GM19099 (cell line): ENCODE results near the gene EMB.

Experiments used
- POLR2A ChIP-seq: IDR thresholded peaks from 3 replicates; pipeline ENCODE4 v1.6.1; 2011; ENCODE audit warnings: low read depth; ENCODE audit not compliant: insufficient read length; ENCODE audit errors: extremely low read depth

Gene EMB, protein sequence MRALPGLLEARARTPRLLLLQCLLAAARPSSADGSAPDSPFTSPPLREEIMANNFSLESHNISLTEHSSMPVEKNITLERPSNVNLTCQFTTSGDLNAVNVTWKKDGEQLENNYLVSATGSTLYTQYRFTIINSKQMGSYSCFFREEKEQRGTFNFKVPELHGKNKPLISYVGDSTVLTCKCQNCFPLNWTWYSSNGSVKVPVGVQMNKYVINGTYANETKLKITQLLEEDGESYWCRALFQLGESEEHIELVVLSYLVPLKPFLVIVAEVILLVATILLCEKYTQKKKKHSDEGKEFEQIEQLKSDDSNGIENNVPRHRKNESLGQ

DNA sequence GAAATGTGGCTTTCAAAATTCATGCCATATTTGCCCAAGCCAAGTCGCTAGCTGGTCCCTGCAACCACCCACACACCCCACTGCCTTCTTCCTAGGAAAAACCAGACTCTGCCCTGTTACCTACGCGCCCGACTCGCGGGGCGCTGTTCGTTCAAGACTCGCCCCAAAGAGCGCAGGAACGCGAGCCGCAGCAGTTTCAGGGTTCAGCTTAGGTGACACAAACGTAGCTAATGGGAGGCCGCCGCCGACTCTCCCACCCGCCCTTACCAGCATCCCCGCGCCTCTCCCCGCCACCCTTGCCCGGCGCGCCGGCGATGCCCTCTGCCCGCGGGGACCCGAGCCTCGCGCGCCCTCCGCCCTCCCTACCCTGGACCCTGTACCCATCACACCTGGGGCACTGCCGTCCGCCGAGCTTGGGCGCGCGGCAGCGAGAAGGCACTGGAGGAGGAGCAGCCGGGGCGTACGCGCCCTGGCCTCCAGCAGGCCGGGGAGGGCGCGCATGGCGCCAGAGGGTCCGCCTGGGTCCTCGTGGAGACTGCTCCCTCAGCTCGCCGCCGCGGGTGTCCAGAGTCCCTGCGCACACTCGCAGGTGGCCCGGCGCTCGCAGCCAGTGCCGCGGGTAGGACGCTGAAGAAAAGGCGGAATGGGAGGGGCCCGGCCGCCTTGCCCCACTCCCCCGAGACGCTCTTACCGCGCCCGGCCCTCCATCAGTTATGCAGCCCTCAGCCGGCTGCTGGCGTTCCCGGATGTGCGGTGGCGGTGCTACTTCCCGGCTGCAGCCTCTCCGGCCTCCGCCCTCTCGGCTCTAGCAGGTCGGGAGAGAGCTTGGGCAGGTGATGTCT lies at the start of gene EMB:
TSS of gene EMB (minus strand) at position 638 of the 842 bp plus-strand sequence. CDS start at position 501, 137 bp downstream.
- peak; percentile 78 for TF ChIP-seq POLR2A

DNA sequence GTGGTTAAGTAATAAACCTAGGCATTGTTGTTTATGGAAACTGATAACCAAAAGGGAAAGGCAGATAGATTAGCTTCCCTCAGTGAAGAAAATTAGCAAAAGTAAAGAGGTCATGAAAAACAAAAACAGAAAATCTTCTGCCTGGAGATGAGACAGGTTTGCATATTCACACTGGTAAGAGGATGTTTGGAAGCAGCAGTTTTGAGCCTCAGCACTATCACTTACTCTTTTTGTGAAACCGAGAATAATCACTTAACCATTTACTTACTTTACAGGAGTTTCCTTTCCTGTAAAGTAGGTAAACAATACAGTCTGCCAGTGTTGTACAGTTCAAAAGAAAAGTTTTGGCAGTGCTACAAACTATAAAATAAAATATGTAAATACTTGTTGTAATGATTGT lies 35.5 kb upstream of the EMB start:
- TF ChIP-seq POLR2A, result no peak

DNA sequence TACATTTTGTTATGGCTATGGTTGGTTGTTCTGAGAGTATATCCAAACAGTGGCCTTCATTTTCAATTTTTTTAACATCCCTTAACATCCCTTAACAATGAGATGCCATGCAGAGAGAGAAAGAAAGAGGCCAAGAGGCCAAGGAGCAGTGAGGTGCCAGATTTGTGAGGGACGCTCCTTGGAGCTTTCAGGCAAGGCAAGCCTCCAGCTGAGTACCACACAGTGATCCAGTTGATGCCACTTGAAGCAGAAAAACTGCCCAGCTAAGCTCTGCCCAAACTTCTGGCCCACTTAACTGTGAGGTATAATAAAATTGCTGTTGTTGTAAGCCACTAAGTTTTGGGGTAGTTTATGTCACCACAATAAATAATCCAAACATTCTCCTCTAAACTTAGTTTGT lies 22.6 kb upstream of the EMB start:
- TF ChIP-seq POLR2A, result no peak

DNA sequence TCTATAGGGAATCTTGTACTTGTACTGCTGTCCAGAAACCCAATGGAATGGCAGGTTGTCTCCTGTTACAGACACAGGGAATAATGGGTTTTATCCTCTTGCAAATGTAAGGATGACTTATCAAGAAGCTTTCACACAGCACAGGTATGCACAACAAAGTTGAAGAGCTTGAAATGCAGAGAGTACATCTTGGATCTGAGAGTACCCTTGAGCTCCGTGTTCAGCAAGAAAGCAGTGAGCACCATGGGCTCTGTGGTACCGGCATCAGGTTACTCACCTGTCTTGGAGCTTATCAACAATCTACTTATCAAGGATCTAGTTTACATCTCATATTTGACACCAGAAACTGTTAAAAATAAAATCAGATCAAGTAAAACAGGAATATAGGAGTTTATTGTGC lies 22.0 kb upstream of the EMB start:
- TF ChIP-seq POLR2A, result no peak

GRCh38 chr5:50447941-50448340 lies 6.9 kb upstream of the EMB start:
- no peak for TF ChIP-seq POLR2A

DNA sequence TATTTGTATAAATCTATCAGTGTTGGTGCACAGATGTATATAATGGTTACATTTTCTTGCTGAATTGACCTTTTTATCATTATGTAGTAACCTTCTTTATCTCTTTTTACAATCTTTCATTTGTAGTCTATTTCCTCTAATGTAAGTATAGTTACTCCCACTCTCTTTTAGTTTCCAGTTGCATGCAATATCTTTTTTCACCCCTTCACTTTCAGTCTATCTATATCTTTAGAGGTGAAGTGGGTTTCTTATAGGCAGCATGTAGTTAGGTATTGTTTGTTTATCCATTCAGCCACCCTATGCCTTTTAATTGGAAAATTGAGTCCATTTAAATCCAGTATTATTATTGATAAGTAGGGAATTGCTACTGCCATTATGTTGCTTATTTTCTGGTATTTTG lies 6.1 kb upstream of the EMB start:
- TF ChIP-seq POLR2A, result no peak

DNA sequence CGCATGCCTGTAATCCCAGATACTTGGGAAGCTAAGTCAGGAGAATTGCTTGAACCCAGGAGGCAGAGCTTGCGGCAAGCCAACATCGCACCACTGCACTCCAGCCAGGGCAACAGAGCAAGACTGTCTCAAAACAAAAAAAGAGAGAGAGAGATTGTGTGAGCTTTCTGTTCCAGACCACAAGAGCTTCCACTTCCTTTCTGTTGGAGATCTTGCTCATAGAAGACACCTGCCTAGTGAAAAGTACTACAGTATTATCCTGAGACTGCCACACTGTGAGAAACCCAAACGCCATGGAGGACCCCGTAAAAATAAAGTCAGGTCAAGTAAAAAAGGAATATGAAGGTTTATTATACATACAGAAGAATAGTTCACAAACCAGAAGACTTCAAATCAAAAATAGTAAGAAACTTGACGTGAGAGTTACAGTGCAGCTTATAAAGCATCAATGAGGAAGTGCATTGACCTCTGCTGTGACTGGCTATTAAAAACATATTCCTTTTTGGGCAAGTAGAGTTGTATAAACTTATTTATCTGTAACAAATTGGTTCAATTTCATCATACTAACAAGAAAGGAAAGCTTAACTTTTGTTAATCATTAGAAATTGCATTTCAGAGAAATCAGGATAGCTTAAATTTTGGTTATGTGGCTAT lies 4.3 kb upstream of the EMB start:
- no peak for TF ChIP-seq POLR2A

DNA sequence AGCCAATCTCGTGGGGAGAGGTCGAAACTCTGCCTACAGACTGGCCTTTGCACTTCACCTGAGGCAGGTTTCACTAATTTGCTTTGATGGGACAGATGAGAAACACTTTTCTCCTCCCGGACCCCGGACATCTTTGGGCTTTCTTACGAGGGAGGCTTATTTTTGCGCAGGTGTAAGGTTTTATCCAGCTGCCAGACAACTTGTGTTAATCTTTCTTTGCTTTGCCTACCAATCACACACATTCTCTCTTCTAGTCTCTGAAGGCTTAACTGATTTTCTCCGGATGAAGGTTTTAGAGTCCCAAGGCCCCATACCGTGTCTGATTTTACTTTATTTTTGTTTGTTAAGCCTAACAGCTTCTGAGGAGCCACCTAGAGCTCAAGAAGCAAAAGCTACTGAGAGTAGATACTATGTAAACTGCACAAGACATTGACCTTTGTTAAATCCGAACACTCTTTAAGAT lies 436 bp upstream of the EMB start:
- no peak for TF ChIP-seq POLR2A

- TF ChIP-seq POLR2A, result no peak
These were observed 1.9 kb downstream of the EMB start for GRCh38 chr5:50439221-50439620.

- TF ChIP-seq POLR2A, result no peak
These were observed 5.9 kb downstream of the EMB start for GRCh38 chr5:50435168-50435567.

DNA sequence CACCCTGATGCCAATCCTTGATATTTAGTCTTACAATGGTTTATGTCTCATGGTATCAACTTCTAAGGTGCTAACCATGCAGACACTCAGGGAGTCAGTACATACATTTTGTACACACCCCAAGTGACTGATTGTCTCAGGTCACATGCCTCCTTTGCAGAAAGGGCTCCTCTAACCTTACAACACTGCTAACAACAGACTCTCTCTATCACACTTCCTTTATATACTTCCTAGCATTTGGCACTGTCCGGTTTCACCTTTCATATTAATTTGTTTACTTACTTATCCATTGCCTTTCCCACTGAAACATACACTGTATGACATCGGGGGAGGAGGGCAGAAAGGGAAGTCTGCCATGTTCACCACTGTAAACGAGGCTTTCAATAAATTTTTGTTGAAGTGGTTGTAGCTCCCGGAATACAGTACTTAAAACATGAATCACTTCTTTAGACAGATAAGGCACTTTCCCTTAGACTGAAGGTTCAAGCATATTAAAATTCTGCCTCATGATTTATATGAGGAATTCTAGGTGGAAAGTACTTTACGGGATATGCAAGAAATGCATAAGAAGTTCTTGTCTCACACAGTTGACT lies 20.6 kb downstream of the EMB start:
- no peak for TF ChIP-seq POLR2A

GRCh38 chr5:50415912-50416311 lies 25.2 kb downstream of the EMB start:
- TF ChIP-seq POLR2A, result no peak

GRCh38 chr5:50406877-50407276 lies 34.2 kb downstream of the EMB start:
- TF ChIP-seq POLR2A, result no peak

DNA sequence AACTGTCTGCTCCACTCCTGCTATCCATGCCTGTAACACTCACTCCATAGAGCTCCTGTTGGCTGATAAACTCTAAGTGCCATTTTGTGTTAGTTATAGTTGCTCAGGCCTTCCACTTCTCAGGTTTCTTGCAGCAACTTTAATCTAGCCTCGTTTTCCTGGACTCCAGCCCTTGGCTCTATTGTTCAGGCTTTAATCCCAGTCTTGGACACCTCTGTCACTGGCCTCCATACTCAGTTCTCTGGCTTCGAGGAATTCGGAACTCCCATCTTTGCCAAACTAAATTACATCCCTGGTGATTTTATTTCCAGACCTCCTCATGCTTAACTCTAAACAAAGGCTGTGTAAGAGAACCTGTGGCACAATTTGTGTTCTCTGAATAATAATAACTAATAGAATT lies 39.8 kb downstream of the EMB start:
- no peak for TF ChIP-seq POLR2A
